HAP-1 (cell line): ENCODE results near the gene BACE2.
A peak's percentile ranks its signal among the peaks of the same experiment; 100 is the strongest.

Experiments
- DNase-seq, 2 experiments: peaks; one replicate each; pipeline ENCODE4 v3.0.0-alpha.2; 2016 to 2020; ENCODE audit warnings: low spot score in 2 of 2
- H3K27me3 ChIP-seq: fragments of 250-450 bp; sonication (Bioruptor Pico); 2 replicates; pipeline ENCODE4 v1.5.1; 2020; ENCODE audit warnings: low read depth, mild to moderate bottlenecking, moderate library complexity
- H3K36me3 ChIP-seq: fragments of 250-450 bp; sonication (Bioruptor Pico); replicated peaks from 2 replicates; pipeline ENCODE4 v1.5.1; 2020; ENCODE audit warnings: mild to moderate bottlenecking
- H3K4me1 ChIP-seq: fragments of 250-450 bp; sonication (Bioruptor Pico); 2 replicates; pipeline ENCODE4 v1.5.1; 2020; ENCODE audit warnings: mild to moderate bottlenecking
- H3K4me3 ChIP-seq: fragments of 250-450 bp; sonication (Bioruptor Pico); 2 replicates; pipeline ENCODE4 v1.5.1; 2020; ENCODE audit warnings: mild to moderate bottlenecking, moderate library complexity
- H3K9me3 ChIP-seq: fragments of 250-450 bp; sonication (Bioruptor Pico); 2 replicates; pipeline ENCODE4 v1.5.1; 2020; ENCODE audit warnings: mild to moderate bottlenecking, moderate library complexity
- in situ Hi-C: fragments of 300-500 bp; cut with MboI; formaldehyde crosslinking; loops from 3 replicates; pipeline ENCODE4 v1.14.3; 2020; ENCODE audit warnings: low sequenced_read_pairs, inconsistent platforms, mixed read lengths

BACE2 gene

GRCh38 chr21:41167348-41168342, at the start of gene BACE2:
Gene BACE2 (plus strand): TSS chr21:41168160. CDS start chr21:41168264, 104 bp downstream.
- H3K27me3 ChIP-seq = no peaks in the 10 kb centered on the region
- in situ Hi-C loops = no loop called here
- no peak within 1 kb of the TSS for H3K4me3 ChIP-seq
- H3K9me3 ChIP-seq = 0 out of 2 replicates have a peak, but pooled peaks cover 2% of the 10 kb centered on the region
- no peaks in the 10 kb centered on the region for H3K36me3 ChIP-seq
- no peak for DNase-seq
- no peaks in the 10 kb centered on the region for H3K4me1 ChIP-seq

GRCh38 chr21:41119901-41120300, 48.1 kb upstream of the BACE2 start:
- Histone ChIP-seq H3K27me3 (no peaks in the 10 kb centered on the region), H3K9me3 (no peaks in the 10 kb centered on the region), H3K4me1 (no peaks in the 10 kb centered on the region), H3K36me3 (no peaks in the 10 kb centered on the region), H3K4me3 (no peak overlapping the region)
- in situ Hi-C loops = no loop called here
- no peak for DNase-seq

DNA sequence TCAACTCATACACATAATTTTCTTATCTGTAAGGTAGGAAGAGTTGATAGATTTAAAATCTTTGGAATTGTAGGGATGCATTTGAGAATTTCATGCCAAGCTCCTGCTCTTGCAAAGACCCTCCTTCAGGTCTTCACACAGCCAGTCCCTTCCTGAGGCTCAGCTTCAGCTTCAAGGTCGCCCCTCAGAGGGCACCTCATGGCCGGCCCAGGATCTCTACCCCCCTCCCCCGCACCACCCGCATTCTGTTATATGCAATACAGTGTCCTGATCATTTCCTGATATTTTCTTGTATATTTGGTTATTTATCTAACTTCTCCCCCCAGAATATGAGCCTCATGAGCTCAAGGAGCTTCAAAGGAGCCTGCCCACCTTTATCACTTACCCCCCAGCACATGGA, 47.0 kb upstream of the BACE2 start:
- H3K4me3 ChIP-seq = no peak overlapping the region
- in situ Hi-C loops = no loop called here
- H3K9me3 ChIP-seq = no peaks in the 10 kb centered on the region
- no peaks in the 10 kb centered on the region for H3K4me1 ChIP-seq
- DNase-seq = no peak
- no peaks in the 10 kb centered on the region for H3K36me3 ChIP-seq
- H3K27me3 ChIP-seq = no peaks in the 10 kb centered on the region

GRCh38 chr21:41121785-41122415, 46.1 kb upstream of the BACE2 start:
- no peaks in the 10 kb centered on the region for H3K9me3 ChIP-seq
- H3K27me3 ChIP-seq = no peaks in the 10 kb centered on the region
- DNase-seq = peak in 1 of 2 experiments; percentile 43
- H3K4me3 ChIP-seq = no peak overlapping the region
- no peaks in the 10 kb centered on the region for H3K36me3 ChIP-seq
- in situ Hi-C loops = no loop called here
- H3K4me1 ChIP-seq = no peaks in the 10 kb centered on the region

DNA sequence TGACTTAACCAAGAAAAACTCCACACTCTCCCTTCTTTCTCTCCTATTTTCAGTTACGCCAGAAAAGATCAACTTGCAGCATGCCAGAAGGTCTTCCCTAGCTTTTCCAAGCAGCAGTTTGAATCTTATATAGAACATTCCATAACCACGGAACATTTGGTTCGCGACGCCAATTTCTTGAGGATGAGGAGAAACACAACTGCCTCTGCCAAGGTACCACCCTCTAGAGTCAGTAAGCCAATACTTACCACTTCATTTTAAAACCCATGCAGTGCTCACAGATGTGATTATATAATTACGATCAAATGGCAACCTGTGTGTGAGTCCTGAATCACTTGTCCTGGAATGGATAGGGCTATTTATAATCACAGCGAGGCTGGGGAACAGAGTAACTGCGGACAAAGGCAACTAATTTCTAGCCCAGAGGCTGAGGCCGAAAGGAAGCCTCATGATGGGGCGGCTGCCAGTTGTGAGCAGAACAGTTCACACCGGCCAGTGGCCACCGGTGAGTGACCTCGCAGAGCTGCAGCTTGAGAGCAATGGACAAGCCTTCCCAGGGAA, 43.2 kb upstream of the BACE2 start:
- Histone ChIP-seq H3K4me1 (no peaks in the 10 kb centered on the region), H3K36me3 (no peaks in the 10 kb centered on the region), H3K9me3 (no peaks in the 10 kb centered on the region), H3K27me3 (no peaks in the 10 kb centered on the region), H3K4me3 (no peak overlapping the region)
- in situ Hi-C loops = no loop called here
- no peak for DNase-seq

GRCh38 chr21:41128981-41129380, 39.0 kb upstream of the BACE2 start:
- H3K9me3 ChIP-seq = no peaks in the 10 kb centered on the region
- H3K27me3 ChIP-seq = no peaks in the 10 kb centered on the region
- DNase-seq = no peak
- no peaks in the 10 kb centered on the region for H3K4me1 ChIP-seq
- in situ Hi-C loops = no loop called here
- no peak overlapping the region for H3K4me3 ChIP-seq
- no peaks in the 10 kb centered on the region for H3K36me3 ChIP-seq

DNA sequence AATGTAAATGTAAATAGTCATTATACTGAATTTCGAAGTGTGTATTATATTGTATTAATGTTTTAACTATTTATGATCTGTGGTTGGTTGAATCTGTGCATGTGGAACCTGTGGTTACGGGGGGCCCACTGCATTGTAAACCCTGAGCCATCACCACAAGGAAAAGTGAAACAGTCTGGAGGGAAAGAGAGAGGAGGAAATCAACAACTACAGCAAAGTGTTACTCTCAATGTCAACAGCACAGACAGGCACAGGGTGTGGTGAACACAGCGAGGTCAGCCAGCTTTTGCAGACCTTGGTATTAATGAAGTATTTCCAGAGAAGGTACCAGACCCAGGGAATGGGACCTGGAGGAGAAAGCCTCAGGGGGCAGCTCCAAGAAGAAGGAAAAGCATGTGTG, 37.1 kb upstream of the BACE2 start:
- DNase-seq = no peak
- no peaks in the 10 kb centered on the region for H3K9me3 ChIP-seq
- in situ Hi-C loops = no loop called here
- no peaks in the 10 kb centered on the region for H3K36me3 ChIP-seq
- H3K4me1 ChIP-seq = no peaks in the 10 kb centered on the region
- no peak overlapping the region for H3K4me3 ChIP-seq
- H3K27me3 ChIP-seq = no peaks in the 10 kb centered on the region

DNA sequence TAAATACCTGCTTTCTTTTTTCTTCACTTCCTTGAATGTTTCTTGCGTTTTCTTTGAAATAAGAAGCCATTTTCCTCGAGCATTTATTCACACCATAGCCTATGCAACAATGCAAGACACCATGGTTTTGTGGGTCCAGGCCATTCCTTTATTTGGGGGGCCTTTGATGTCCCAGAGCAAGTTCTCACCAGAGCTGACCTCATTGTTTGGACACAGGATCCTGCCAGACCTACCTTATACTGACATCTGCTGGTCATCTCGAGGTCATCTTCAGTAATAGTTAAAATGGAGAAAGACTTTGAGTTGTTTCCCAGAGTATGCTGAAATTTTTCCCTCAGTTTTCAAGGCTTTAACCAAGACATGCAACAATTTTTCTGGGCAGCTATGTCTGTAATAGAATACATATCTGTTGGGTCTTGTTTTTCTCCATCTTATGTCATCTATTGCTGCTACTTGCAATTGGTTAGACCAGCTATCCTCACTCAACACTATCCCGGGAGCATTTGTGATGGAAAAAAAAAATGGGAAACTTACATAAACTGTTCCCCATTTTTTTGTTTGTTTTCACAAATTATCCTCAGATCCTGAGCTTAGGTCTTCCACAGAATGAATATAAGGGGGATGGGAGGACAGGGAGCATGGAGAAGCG, 34.0 kb upstream of the BACE2 start:
- Histone ChIP-seq H3K36me3 (no peaks in the 10 kb centered on the region), H3K9me3 (no peaks in the 10 kb centered on the region), H3K4me1 (no peaks in the 10 kb centered on the region), H3K27me3 (no peaks in the 10 kb centered on the region), H3K4me3 (no peak overlapping the region)
- in situ Hi-C loops = no loop called here
- DNase-seq = no peak

GRCh38 chr21:41135746-41136145, 32.2 kb upstream of the BACE2 start:
- DNase-seq = no peak
- in situ Hi-C loops = no loop called here
- Histone ChIP-seq H3K36me3 (no peaks in the 10 kb centered on the region), H3K9me3 (no peaks in the 10 kb centered on the region), H3K4me1 (no peaks in the 10 kb centered on the region), H3K27me3 (no peaks in the 10 kb centered on the region), H3K4me3 (no peak overlapping the region)

DNA sequence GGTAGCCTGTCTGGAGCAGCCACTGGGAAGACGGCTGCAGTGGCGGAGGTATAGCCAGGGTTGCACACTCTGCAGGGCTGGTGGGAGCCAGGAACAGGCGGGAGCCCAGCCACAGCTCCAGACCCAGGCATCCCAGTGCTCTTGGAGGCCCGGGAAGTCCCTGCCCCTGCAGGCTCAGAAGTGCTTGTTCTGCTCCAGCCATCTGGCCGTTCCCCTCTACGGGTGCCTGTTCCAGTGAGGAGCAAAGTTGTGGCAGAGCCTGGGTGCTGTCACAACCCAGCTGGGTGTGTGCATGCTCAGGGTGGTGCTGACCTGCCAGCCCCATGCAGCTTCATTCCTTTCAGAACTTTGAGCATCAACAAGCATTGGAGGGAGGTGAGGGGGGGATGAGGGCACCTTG, 31.7 kb upstream of the BACE2 start:
- in situ Hi-C loops = no loop called here
- no peaks in the 10 kb centered on the region for H3K9me3 ChIP-seq
- no peaks in the 10 kb centered on the region for H3K4me1 ChIP-seq
- DNase-seq = no peak
- H3K36me3 ChIP-seq = no peaks in the 10 kb centered on the region
- no peaks in the 10 kb centered on the region for H3K27me3 ChIP-seq
- H3K4me3 ChIP-seq = no peak overlapping the region

- in situ Hi-C loops = no loop called here
- Histone ChIP-seq H3K27me3 (no peaks in the 10 kb centered on the region), H3K36me3 (no peaks in the 10 kb centered on the region), H3K9me3 (no peaks in the 10 kb centered on the region), H3K4me3 (no peak overlapping the region), H3K4me1 (no peaks in the 10 kb centered on the region)
- DNase-seq = no peak
Measured at GRCh38 chr21:41137401-41137800, 30.6 kb upstream of the BACE2 start.

DNA sequence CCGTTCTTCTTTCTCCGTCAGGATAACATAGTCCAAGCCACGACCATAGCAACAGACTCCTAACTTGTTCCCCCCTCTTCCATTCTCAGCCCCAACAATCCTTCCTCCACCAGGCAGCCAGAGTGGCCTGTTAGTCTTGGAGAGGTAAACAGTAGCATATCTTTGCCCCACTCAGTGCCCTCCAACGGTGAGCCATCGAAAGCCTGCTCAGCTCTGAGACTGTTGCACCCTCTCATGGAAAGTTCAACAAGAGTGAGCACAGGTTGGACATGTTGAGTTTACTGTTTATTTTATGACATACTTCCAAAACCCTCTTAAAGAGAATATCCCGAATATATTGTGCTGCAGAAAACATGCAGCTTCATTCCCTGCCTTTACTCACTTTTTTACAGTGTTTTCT, 30.1 kb upstream of the BACE2 start:
- Histone ChIP-seq H3K36me3 (no peaks in the 10 kb centered on the region), H3K4me1 (no peaks in the 10 kb centered on the region), H3K9me3 (no peaks in the 10 kb centered on the region), H3K4me3 (no peak overlapping the region), H3K27me3 (no peaks in the 10 kb centered on the region)
- in situ Hi-C loops = no loop called here
- DNase-seq = no peak

GRCh38 chr21:41138711-41139110, 29.2 kb upstream of the BACE2 start:
- DNase-seq = no peak
- Histone ChIP-seq H3K27me3 (no peaks in the 10 kb centered on the region), H3K4me1 (no peaks in the 10 kb centered on the region), H3K9me3 (no peaks in the 10 kb centered on the region), H3K36me3 (no peaks in the 10 kb centered on the region), H3K4me3 (no peak overlapping the region)
- in situ Hi-C loops = no loop called here

GRCh38 chr21:41139275-41139674, 28.7 kb upstream of the BACE2 start:
- no peaks in the 10 kb centered on the region for H3K36me3 ChIP-seq
- DNase-seq = no peak
- H3K9me3 ChIP-seq = no peaks in the 10 kb centered on the region
- in situ Hi-C loops = no loop called here
- no peak overlapping the region for H3K4me3 ChIP-seq
- H3K4me1 ChIP-seq = no peaks in the 10 kb centered on the region
- no peaks in the 10 kb centered on the region for H3K27me3 ChIP-seq
